ENCODE data around the gene KRT6B. TPM values are rescaled to one million over a fixed set of nuclear protein-coding genes. Genes with fewer than 3 reads are reported as not detected.

KRT6B gene
- total RNA-seq, 1 experiment from 2014 or later = not detected

- ATAC-seq (no peak), DNase-seq (ENCODE audit: low read depth, low spot score) (no peak)
- POLR2A ChIA-PET = no interaction called here
- TF ChIP-seq CTCF (IDR thresholded peaks at IDR 0.05) = no peak
- TF ChIP-seq REST (IDR thresholded peaks at IDR 0.05; ENCODE audit: insufficient read depth in 1 of 2, low read depth in 2 of 2, low read length in 1 of 2) = no peak
- TF ChIP-seq SIN3A (IDR thresholded peaks at IDR 0.05; ENCODE audit: borderline replicate concordance, insufficient read depth, low read depth, low read length) = no peak
- TF ChIP-seq TCF7L2 (IDR thresholded peaks at IDR 0.05; ENCODE audit: low read depth, low read length) = no peak
- no peak for TF ChIP-seq POLR2AphosphoS5 (IDR thresholded peaks at IDR 0.05; ENCODE audit: low read depth, low read length)
- H3K27me3 ChIP-seq (ENCODE audit: control insufficient read depth, insufficient read depth, low read length) = no peaks in the 10 kb centered on the region
- no peaks in the 10 kb centered on the region for H3K4me1 ChIP-seq (ENCODE audit: control insufficient read depth, insufficient read depth, low read length)
- CTCF ChIA-PET = no interaction called here
- intact Hi-C loops (cut with micrococcal nuclease; ENCODE audit: unreplicated experiment) (no loop called here), in situ Hi-C loops (cut with HindIII; ENCODE audit: low pct_unique_long_range_greater_than_20kb, low sequenced_read_pairs) (no loop called here)
- BruUV-seq (replicated peaks) = no TSS peak
- no peaks in the 10 kb centered on the region for H3K36me3 ChIP-seq (ENCODE audit: control insufficient read depth, insufficient read depth, low read length)
- no peak overlapping the region for H3K27ac ChIP-seq (ENCODE audit: low read length)
- no peaks in the 10 kb centered on the region for H3K9me3 ChIP-seq (ENCODE audit: control insufficient read depth, insufficient read depth, low read depth, low read length)
- no peak overlapping the region for H3K4me3 ChIP-seq (ENCODE audit: low read depth in 2 of 2, low read length in 2 of 2)
These were observed 13.3 kb downstream of the KRT6B start for GRCh38 chr12:52438305-52439301.

- POLR2A ChIA-PET = no interaction called here
- intact Hi-C loops (cut with micrococcal nuclease; ENCODE audit: unreplicated experiment) (no loop called here), in situ Hi-C loops (cut with HindIII; ENCODE audit: low pct_unique_long_range_greater_than_20kb, low sequenced_read_pairs) (no loop called here)
- no peak overlapping the region for H3K4me3 ChIP-seq (ENCODE audit: low read depth in 2 of 2, low read length in 2 of 2)
- CTCF ChIA-PET = no interaction called here
- H3K27ac ChIP-seq (ENCODE audit: low read length) = no peak overlapping the region
- H3K9me3 ChIP-seq (ENCODE audit: control insufficient read depth, insufficient read depth, low read depth, low read length) = no peaks in the 10 kb centered on the region
- H3K27me3 ChIP-seq (ENCODE audit: control insufficient read depth, insufficient read depth, low read length) = no peaks in the 10 kb centered on the region
- no peak for DNase-seq (ENCODE audit: low read depth, low spot score)
- BruUV-seq (replicated peaks) = no TSS peak
- no peaks in the 10 kb centered on the region for H3K4me1 ChIP-seq (ENCODE audit: control insufficient read depth, insufficient read depth, low read length)
- no peak for ATAC-seq
- TF ChIP-seq POLR2AphosphoS5 (IDR thresholded peaks at IDR 0.05; ENCODE audit: low read depth, low read length) = no peak
- no peak for TF ChIP-seq SIN3A (IDR thresholded peaks at IDR 0.05; ENCODE audit: borderline replicate concordance, insufficient read depth, low read depth, low read length)
- TF ChIP-seq CTCF (IDR thresholded peaks at IDR 0.05) = no peak
- no peak for TF ChIP-seq REST (IDR thresholded peaks at IDR 0.05; ENCODE audit: insufficient read depth in 1 of 2, low read depth in 2 of 2, low read length in 1 of 2)
- no peak for TF ChIP-seq TCF7L2 (IDR thresholded peaks at IDR 0.05; ENCODE audit: low read depth, low read length)
- no peaks in the 10 kb centered on the region for H3K36me3 ChIP-seq (ENCODE audit: control insufficient read depth, insufficient read depth, low read length)
These were observed 14.4 kb downstream of the KRT6B start for GRCh38 chr12:52437508-52437907.

Measured in Panc1 (cell line).